ENCODE measurements around the gene C14orf93. TPM values are rescaled to one million over a fixed set of nuclear protein-coding genes. Genes with fewer than 3 reads are reported as not detected.

Gene C14orf93
- total RNA-seq, 4 donors from 2014 or later = 11.0 to 34.4 (median 19.8) TPM

DNA sequence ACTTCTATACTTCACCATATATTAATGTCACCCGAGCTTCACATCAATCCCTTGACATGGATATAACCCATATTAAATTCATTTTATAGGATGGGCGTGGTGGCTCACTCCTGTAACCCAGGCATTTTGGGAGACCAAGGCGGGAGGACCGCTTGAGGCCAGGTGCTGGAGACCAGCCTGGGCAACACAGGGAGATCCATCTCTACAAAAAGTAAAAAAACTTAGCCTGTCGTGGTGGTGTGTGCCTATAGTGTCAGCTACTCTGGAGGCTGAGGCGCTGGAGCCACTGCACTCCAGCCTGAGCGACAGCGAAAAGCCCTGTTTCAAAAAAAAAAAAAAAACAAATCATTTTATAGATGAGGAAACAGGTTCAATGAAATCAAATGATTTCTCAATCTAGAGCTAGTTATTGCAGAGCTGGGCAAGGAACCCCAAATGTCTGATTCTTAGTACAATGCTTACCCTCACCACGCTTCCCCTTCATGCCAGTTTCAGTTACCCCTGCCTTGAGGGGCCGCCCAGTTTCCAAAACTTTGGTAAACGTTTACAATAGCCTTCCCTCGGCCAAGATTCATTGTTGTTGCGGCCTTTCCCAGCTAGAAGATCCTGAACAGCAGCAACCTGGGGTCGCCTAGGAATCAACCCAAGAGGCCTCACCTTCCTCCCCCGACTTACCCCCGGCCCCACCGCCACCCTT is 24.0 kb upstream of the C14orf93 start:
- peak overlapping the region; percentile 66 to 86 (median 76) for H3K4me3 ChIP-seq
- DNase-seq = no peak
- H3K27me3 ChIP-seq = no peaks in the 10 kb centered on the region
- peaks cover 0 to 17% (median 2%) of the 10 kb centered on the region in 4 donors for H3K4me1 ChIP-seq
- H3K27ac ChIP-seq = peak overlapping the region; percentile 85 to 95 (median 91)
- peaks cover 0 to 38% (median 0%) of the 10 kb centered on the region in 3 donors for H3K36me3 ChIP-seq
- TF ChIP-seq POLR2A (IDR thresholded peaks at IDR 0.05) = no peak
- TF ChIP-seq, protein P1, sequence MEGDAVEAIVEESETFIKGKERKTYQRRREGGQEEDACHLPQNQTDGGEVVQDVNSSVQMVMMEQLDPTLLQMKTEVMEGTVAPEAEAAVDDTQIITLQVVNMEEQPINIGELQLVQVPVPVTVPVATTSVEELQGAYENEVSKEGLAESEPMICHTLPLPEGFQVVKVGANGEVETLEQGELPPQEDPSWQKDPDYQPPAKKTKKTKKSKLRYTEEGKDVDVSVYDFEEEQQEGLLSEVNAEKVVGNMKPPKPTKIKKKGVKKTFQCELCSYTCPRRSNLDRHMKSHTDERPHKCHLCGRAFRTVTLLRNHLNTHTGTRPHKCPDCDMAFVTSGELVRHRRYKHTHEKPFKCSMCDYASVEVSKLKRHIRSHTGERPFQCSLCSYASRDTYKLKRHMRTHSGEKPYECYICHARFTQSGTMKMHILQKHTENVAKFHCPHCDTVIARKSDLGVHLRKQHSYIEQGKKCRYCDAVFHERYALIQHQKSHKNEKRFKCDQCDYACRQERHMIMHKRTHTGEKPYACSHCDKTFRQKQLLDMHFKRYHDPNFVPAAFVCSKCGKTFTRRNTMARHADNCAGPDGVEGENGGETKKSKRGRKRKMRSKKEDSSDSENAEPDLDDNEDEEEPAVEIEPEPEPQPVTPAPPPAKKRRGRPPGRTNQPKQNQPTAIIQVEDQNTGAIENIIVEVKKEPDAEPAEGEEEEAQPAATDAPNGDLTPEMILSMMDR (IDR thresholded peaks at IDR 0.05) = no peak
- H3K9me3 ChIP-seq = no peaks in the 10 kb centered on the region

DNA sequence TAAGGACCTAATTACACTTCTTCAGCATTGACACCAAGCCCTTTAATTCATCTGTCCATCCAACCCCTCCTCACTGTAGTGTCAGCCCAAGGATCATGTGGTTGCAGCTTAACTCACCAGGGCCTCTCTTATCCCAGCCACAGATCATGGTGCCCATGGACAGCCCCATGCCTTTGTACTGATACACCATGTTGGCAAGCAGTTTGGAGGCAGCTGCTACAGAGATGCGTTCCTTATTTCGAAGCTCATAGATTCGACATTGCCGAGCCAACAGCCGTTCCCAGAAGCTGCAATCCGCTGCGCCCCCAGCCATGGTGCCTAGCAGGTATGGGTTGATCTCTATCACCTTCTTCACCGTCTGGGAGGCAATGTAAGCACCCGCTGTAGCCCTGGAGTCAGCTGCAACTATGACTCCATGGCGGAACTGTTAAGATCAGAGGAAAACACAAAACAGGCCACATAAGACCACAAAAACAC is 23.3 kb upstream of the C14orf93 start:
- H3K9me3 ChIP-seq = no peaks in the 10 kb centered on the region
- H3K4me1 ChIP-seq = peaks cover 0 to 21% (median 2%) of the 10 kb centered on the region in 4 donors
- DNase-seq = no peak
- no peak overlapping the region for H3K4me3 ChIP-seq
- no peak for TF ChIP-seq POLR2A (IDR thresholded peaks at IDR 0.05)
- TF ChIP-seq, protein P1 (IDR thresholded peaks at IDR 0.05) = no peak
- peaks cover 0 to 45% (median 0%) of the 10 kb centered on the region in 3 donors for H3K36me3 ChIP-seq
- H3K27ac ChIP-seq = no peak overlapping the region
- no peaks in the 10 kb centered on the region for H3K27me3 ChIP-seq

DNA sequence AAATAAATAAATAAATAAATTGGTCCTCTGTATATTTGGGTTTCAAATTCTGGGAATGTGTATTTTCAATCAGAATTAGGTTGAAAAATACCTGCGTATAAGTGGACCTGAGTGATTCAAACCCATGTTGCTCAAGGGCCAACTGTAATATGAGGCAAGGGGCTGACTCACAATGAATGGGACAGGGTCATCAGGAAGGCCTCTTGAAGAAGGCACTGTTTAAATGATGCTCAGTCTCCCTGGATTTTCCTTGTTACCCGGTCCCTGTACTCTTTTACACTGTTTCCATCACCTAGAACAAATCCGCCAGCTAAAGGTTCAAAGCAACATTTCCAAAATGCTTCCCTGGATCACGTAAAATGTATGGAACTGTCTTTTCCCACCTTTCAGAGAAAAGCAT is 21.0 kb upstream of the C14orf93 start:
- TF ChIP-seq, protein P1 (IDR thresholded peaks at IDR 0.05) = no peak
- TF ChIP-seq POLR2A (IDR thresholded peaks at IDR 0.05) = no peak
- Histone ChIP-seq H3K27ac (no peak overlapping the region), H3K36me3 (peaks cover 0 to 66% (median 0%) of the 10 kb centered on the region in 3 donors), H3K27me3 (no peaks in the 10 kb centered on the region), H3K9me3 (no peaks in the 10 kb centered on the region), H3K4me1 (peaks cover 0 to 25% (median 2%) of the 10 kb centered on the region in 4 donors), H3K4me3 (no peak overlapping the region)
- no peak for DNase-seq

DNA sequence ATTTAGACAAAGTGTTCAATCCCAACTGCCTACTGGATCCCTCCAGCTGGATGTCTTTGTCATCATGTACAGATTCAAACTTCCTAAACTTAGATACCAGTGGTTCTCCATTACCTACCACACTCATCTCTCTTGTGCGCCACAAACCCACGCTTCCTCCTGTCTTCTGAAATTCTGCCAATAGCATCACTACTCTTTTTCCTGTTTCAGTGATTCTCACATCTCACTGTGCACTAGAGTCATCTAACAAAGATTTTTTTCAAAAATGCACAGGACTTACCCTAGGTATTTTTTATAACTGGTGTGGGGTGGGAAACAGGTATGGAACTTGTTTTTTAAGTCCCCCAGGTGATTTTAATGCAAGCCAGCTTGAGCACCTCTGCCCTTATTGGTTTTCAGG is 18.9 kb upstream of the C14orf93 start:
- Histone ChIP-seq H3K27me3 (no peaks in the 10 kb centered on the region), H3K9me3 (no peaks in the 10 kb centered on the region), H3K36me3 (peaks cover 0 to 79% (median 0%) of the 10 kb centered on the region in 3 donors), H3K4me1 (peaks cover 0 to 21% (median 0%) of the 10 kb centered on the region in 4 donors), H3K4me3 (no peak overlapping the region), H3K27ac (no peak overlapping the region)
- no peak for DNase-seq
- no peak for TF ChIP-seq POLR2A (IDR thresholded peaks at IDR 0.05)
- TF ChIP-seq, protein P1 (IDR thresholded peaks at IDR 0.05) = no peak

DNA sequence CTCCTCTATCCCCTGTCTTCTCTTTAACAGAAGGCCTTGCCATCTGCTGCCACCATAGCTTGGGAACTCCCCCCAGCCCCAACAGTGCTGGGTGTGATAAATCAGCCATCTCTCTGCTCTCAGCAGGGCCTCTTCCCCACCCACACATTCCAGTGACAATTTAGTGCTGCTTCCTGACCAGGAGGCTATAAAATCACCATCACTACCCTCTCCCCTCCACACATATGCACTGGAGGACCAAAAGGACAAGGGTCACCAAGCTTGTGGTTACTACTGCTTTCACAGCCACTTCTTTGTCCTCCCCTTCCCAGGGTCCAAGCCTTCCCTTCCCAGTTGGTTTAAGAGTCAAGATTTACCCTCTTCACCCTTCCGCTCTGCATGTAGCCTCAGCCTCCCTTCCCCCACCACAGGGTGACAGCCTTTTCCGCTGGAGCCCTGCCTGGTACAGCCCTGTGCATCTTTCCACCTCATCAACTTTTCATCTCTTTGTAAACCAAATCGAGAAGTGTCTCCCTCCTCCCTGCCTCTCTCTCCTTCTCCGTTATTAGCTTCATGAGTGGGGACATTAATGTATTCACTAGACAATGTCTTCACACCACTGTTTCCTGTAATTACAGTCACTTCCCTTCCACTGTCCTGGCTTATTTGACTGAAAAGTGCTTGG is 15.3 kb upstream of the C14orf93 start:
- Histone ChIP-seq H3K9me3 (no peaks in the 10 kb centered on the region), H3K27ac (no peak overlapping the region), H3K27me3 (no peaks in the 10 kb centered on the region), H3K4me1 (peaks cover 0 to 8% (median 0%) of the 10 kb centered on the region in 4 donors), H3K4me3 (no peak overlapping the region), H3K36me3 (peaks cover 0 to 49% (median 0%) of the 10 kb centered on the region in 3 donors)
- no peak for DNase-seq
- no peak for TF ChIP-seq POLR2A (IDR thresholded peaks at IDR 0.05)

DNA sequence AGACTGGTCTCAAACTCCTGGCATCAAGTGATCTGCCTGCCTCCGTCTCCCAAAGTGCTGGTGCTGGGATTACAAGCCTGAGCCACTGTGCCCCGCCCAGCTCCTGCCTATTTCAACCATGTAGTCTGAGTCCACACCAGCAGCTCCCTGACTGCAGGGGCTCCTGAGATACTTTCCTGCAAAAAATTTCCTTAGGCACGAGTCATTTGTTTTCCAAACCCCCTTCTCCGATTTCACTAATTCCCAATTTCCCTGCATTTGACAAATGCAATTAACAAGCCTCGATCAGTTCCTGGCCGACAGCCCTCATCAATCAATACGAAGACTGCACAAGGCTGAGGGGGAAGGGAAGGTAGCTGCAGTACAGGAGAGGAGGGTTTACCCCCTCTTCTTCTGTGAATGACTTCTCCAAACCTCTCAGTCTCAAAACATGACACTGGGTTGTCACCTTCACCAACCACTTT is 14.7 kb upstream of the C14orf93 start:
- TF ChIP-seq POLR2A (IDR thresholded peaks at IDR 0.05) = no peak
- TF ChIP-seq, protein P1 (IDR thresholded peaks at IDR 0.05) = no peak
- H3K36me3 ChIP-seq = peaks cover 0 to 48% (median 0%) of the 10 kb centered on the region in 3 donors
- H3K9me3 ChIP-seq = no peaks in the 10 kb centered on the region
- H3K27ac ChIP-seq = no peak overlapping the region
- DNase-seq = no peak
- peaks cover 0 to 8% (median 0%) of the 10 kb centered on the region in 4 donors for H3K4me1 ChIP-seq
- H3K27me3 ChIP-seq = no peaks in the 10 kb centered on the region
- H3K4me3 ChIP-seq = no peak overlapping the region
